Measurements from ENCODE around the gene NMRK2.
"Not testable (repeated sequence)": the region's sequence is repeated elsewhere in the genome, so short reads cannot be mapped to it uniquely, and the experiment has no call there.

The NMRK2 gene

GRCh38 chr19:3954107-3954506, 21.2 kb downstream of the NMRK2 start:
- 93 to 97% methylated on average over 10 to 12 of the region's 12 CpGs for WGBS, 2 experiments (ENCODE audit: insufficient coverage in 2 of 2)
- Histone ChIP-seq H3K4me3 (ENCODE audit: extremely low read depth, insufficient read depth, low read length, poor library complexity, severe bottlenecking) (no peak overlapping the region), H3K4me1 (ENCODE audit: control insufficient read depth, insufficient read depth, low read length, poor library complexity, severe bottlenecking) (peaks cover 6% of the 10 kb centered on the region), H3K27ac (ENCODE audit: low read depth, low read length, severe bottlenecking) (no peak overlapping the region), H3K9me3 (ENCODE audit: control insufficient read depth, low read length) (no peaks in the 10 kb centered on the region), H3K36me3 (ENCODE audit: control insufficient read depth, insufficient read depth, low read length) (peaks cover 31% of the 10 kb centered on the region)

- peaks cover 42% of the 10 kb centered on the region for H3K36me3 ChIP-seq (ENCODE audit: control insufficient read depth, insufficient read depth, low read length)
- not testable (repeated sequence) for H3K4me3 ChIP-seq (ENCODE audit: extremely low read depth, insufficient read depth, low read length, poor library complexity, severe bottlenecking); H3K9me3 ChIP-seq (ENCODE audit: control insufficient read depth, low read length); H3K27ac ChIP-seq (ENCODE audit: low read depth, low read length, severe bottlenecking); H3K4me1 ChIP-seq (ENCODE audit: control insufficient read depth, insufficient read depth, low read length, poor library complexity, severe bottlenecking)
- WGBS, 2 experiments (ENCODE audit: insufficient coverage in 2 of 2) = 96 to 97% methylated on average over 10 of the region's 13 CpGs
Observed at GRCh38 chr19:3955276-3955675, 22.4 kb downstream of the NMRK2 start.

- peaks cover 6% of the 10 kb centered on the region for H3K4me1 ChIP-seq (ENCODE audit: control insufficient read depth, insufficient read depth, low read length, poor library complexity, severe bottlenecking)
- no peak overlapping the region for H3K4me3 ChIP-seq (ENCODE audit: extremely low read depth, insufficient read depth, low read length, poor library complexity, severe bottlenecking)
- 96 to 98% methylated on average over 8 of the region's 10 CpGs for WGBS, 2 experiments (ENCODE audit: insufficient coverage in 2 of 2)
- H3K27ac ChIP-seq (ENCODE audit: low read depth, low read length, severe bottlenecking) = no peak overlapping the region
- no peaks in the 10 kb centered on the region for H3K9me3 ChIP-seq (ENCODE audit: control insufficient read depth, low read length)
- H3K36me3 ChIP-seq (ENCODE audit: control insufficient read depth, insufficient read depth, low read length) = peaks cover 45% of the 10 kb centered on the region
Observed at GRCh38 chr19:3955688-3956087, 22.8 kb downstream of the NMRK2 start.

GRCh38 chr19:3958836-3959765, 26.2 kb downstream of the NMRK2 start:
- 97 to 98% methylated on average over 71 to 85 of the region's 86 CpGs for WGBS, 2 experiments (ENCODE audit: insufficient coverage in 2 of 2)
- Histone ChIP-seq H3K4me1 (ENCODE audit: control insufficient read depth, insufficient read depth, low read length, poor library complexity, severe bottlenecking) (no peaks in the 10 kb centered on the region), H3K36me3 (ENCODE audit: control insufficient read depth, insufficient read depth, low read length) (peaks cover 77% of the 10 kb centered on the region), H3K27ac (ENCODE audit: low read depth, low read length, severe bottlenecking) (no peak overlapping the region), H3K4me3 (ENCODE audit: extremely low read depth, insufficient read depth, low read length, poor library complexity, severe bottlenecking) (no peak overlapping the region), H3K9me3 (ENCODE audit: control insufficient read depth, low read length) (no peaks in the 10 kb centered on the region)

GRCh38 chr19:3959766-3960131, 26.9 kb downstream of the NMRK2 start:
- Histone ChIP-seq H3K4me1 (ENCODE audit: control insufficient read depth, insufficient read depth, low read length, poor library complexity, severe bottlenecking) (no peaks in the 10 kb centered on the region), H3K9me3 (ENCODE audit: control insufficient read depth, low read length) (no peaks in the 10 kb centered on the region), H3K4me3 (ENCODE audit: extremely low read depth, insufficient read depth, low read length, poor library complexity, severe bottlenecking) (no peak overlapping the region), H3K36me3 (ENCODE audit: control insufficient read depth, insufficient read depth, low read length) (peaks cover 80% of the 10 kb centered on the region), H3K27ac (ENCODE audit: low read depth, low read length, severe bottlenecking) (no peak overlapping the region)
- 97 to 99% methylated on average over 9 to 10 of the region's 15 CpGs for WGBS, 2 experiments (ENCODE audit: insufficient coverage in 2 of 2)

- H3K4me3 ChIP-seq (ENCODE audit: extremely low read depth, insufficient read depth, low read length, poor library complexity, severe bottlenecking) = no peak overlapping the region
- H3K36me3 ChIP-seq (ENCODE audit: control insufficient read depth, insufficient read depth, low read length) = peaks cover 89% of the 10 kb centered on the region
- 97 to 98% methylated on average over 15 to 24 of the region's 24 CpGs for WGBS, 2 experiments (ENCODE audit: insufficient coverage in 2 of 2)
- peaks cover 5% of the 10 kb centered on the region for H3K4me1 ChIP-seq (ENCODE audit: control insufficient read depth, insufficient read depth, low read length, poor library complexity, severe bottlenecking)
- H3K9me3 ChIP-seq (ENCODE audit: control insufficient read depth, low read length) = no peaks in the 10 kb centered on the region
- no peak overlapping the region for H3K27ac ChIP-seq (ENCODE audit: low read depth, low read length, severe bottlenecking)
Observed at GRCh38 chr19:3961007-3961406, 28.1 kb downstream of the NMRK2 start.

- no peak overlapping the region for H3K4me3 ChIP-seq (ENCODE audit: extremely low read depth, insufficient read depth, low read length, poor library complexity, severe bottlenecking)
- 97 to 99% methylated on average over 31 to 32 of the region's 35 CpGs for WGBS, 2 experiments (ENCODE audit: insufficient coverage in 2 of 2)
- H3K4me1 ChIP-seq (ENCODE audit: control insufficient read depth, insufficient read depth, low read length, poor library complexity, severe bottlenecking) = peaks cover 26% of the 10 kb centered on the region
- H3K36me3 ChIP-seq (ENCODE audit: control insufficient read depth, insufficient read depth, low read length) = peaks cover 88% of the 10 kb centered on the region
- H3K9me3 ChIP-seq (ENCODE audit: control insufficient read depth, low read length) = no peaks in the 10 kb centered on the region
- no peak overlapping the region for H3K27ac ChIP-seq (ENCODE audit: low read depth, low read length, severe bottlenecking)
Observed at GRCh38 chr19:3963458-3964255, 30.8 kb downstream of the NMRK2 start.

GRCh38 chr19:3964256-3965194, 31.7 kb downstream of the NMRK2 start:
- WGBS, 2 experiments (ENCODE audit: insufficient coverage in 2 of 2) = 95 to 98% methylated on average over 33 to 45 of the region's 60 CpGs
- Histone ChIP-seq H3K4me3 (ENCODE audit: extremely low read depth, insufficient read depth, low read length, poor library complexity, severe bottlenecking) (no peak overlapping the region), H3K4me1 (ENCODE audit: control insufficient read depth, insufficient read depth, low read length, poor library complexity, severe bottlenecking) (peaks cover 30% of the 10 kb centered on the region), H3K36me3 (ENCODE audit: control insufficient read depth, insufficient read depth, low read length) (peaks cover 79% of the 10 kb centered on the region), H3K9me3 (ENCODE audit: control insufficient read depth, low read length) (no peaks in the 10 kb centered on the region), H3K27ac (ENCODE audit: low read depth, low read length, severe bottlenecking) (no peak overlapping the region)

GRCh38 chr19:3966051-3967017, 33.5 kb downstream of the NMRK2 start:
- Histone ChIP-seq H3K9me3 (ENCODE audit: control insufficient read depth, low read length) (no peaks in the 10 kb centered on the region), H3K27ac (ENCODE audit: low read depth, low read length, severe bottlenecking) (no peak overlapping the region), H3K4me1 (ENCODE audit: control insufficient read depth, insufficient read depth, low read length, poor library complexity, severe bottlenecking) (peaks cover 30% of the 10 kb centered on the region), H3K36me3 (ENCODE audit: control insufficient read depth, insufficient read depth, low read length) (peaks cover 63% of the 10 kb centered on the region), H3K4me3 (ENCODE audit: extremely low read depth, insufficient read depth, low read length, poor library complexity, severe bottlenecking) (no peak overlapping the region)
- 89 to 94% methylated on average over 25 to 28 of the region's 30 CpGs for WGBS, 2 experiments (ENCODE audit: insufficient coverage in 2 of 2)

Data from mesodermal cell (in vitro differentiated cells).